Astrocyte of the cerebellum (primary cell): ENCODE data around the gene OR13G1.

Experiments used
- DNase-seq: peaks from one replicate; pipeline ENCODE4 v3.0.0-alpha.2; 2011; ENCODE audit warnings: low read depth
- H3K4me3 ChIP-seq: 2 replicates; pipeline ENCODE4 v1.5.1; 2011; ENCODE audit warnings: mild to moderate bottlenecking, low read depth, low read length, moderate library complexity
- in situ Hi-C: cut with HindIII; loops from 2 replicates; pipeline ENCODE4 v1.10.0; 2017; ENCODE audit warnings: low sequenced_read_pairs
- TF ChIP-seq, protein P1 (sequence below): IDR thresholded peaks from 2 replicates; pipeline ENCODE4 v1.5.1; 2012; ENCODE audit warnings: low read length, low read depth, moderate library complexity, mild to moderate bottlenecking; ENCODE audit errors: missing control alignments

Gene OR13G1

GRCh38 chr1:247680171-247680570 lies 632 bp upstream of the OR13G1 start:
- DNase-seq: no peak
- TF ChIP-seq, protein P1, sequence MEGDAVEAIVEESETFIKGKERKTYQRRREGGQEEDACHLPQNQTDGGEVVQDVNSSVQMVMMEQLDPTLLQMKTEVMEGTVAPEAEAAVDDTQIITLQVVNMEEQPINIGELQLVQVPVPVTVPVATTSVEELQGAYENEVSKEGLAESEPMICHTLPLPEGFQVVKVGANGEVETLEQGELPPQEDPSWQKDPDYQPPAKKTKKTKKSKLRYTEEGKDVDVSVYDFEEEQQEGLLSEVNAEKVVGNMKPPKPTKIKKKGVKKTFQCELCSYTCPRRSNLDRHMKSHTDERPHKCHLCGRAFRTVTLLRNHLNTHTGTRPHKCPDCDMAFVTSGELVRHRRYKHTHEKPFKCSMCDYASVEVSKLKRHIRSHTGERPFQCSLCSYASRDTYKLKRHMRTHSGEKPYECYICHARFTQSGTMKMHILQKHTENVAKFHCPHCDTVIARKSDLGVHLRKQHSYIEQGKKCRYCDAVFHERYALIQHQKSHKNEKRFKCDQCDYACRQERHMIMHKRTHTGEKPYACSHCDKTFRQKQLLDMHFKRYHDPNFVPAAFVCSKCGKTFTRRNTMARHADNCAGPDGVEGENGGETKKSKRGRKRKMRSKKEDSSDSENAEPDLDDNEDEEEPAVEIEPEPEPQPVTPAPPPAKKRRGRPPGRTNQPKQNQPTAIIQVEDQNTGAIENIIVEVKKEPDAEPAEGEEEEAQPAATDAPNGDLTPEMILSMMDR: no peak
- H3K4me3 ChIP-seq: no peak overlapping the region
- in situ Hi-C loops: no loop called here

- no peak for DNase-seq
- TF ChIP-seq, protein P1: no peak
- in situ Hi-C loops: no loop called here
- H3K4me3 ChIP-seq: no peak overlapping the region
These were observed 10.3 kb downstream of the OR13G1 start for GRCh38 chr1:247669225-247669624.

- H3K4me3 ChIP-seq: no peak overlapping the region
- DNase-seq: no peak
- in situ Hi-C loops: no loop called here
- TF ChIP-seq, protein P1: no peak
These were observed 23.2 kb downstream of the OR13G1 start for GRCh38 chr1:247656221-247656875.

GRCh38 chr1:247653040-247653439 lies 26.5 kb downstream of the OR13G1 start:
- TF ChIP-seq, protein P1: no peak
- in situ Hi-C loops: no loop called here
- no peak for DNase-seq
- no peak overlapping the region for H3K4me3 ChIP-seq

DNA sequence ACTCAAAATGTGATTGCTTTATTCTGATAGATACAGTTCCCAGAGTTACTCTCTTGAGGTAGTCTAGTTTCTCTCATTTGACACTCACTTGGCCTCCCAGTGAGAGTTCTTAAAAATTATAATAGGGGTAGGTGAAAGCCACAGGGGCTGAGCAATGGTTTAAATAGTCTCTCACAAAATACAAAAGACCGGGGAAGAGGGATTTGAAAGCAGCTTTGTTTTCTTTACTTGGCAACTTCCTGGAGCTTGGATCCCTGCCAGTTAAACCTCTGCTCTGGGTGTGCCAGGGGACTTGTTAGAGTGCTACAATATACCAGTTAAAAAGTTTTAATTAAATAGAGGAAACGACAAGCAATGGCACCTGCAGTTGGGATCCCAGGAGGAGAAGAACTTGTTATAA lies 31.7 kb downstream of the OR13G1 start:
- TF ChIP-seq, protein P1: no peak
- no peak overlapping the region for H3K4me3 ChIP-seq
- in situ Hi-C loops: no loop called here
- DNase-seq: no peak

GRCh38 chr1:247646867-247647266 lies 32.7 kb downstream of the OR13G1 start:
- no peak overlapping the region for H3K4me3 ChIP-seq
- in situ Hi-C loops: no loop called here

More at GRCh38 chr1:247646867-247647266, 32.7 kb downstream of the OR13G1 start:
- TF ChIP-seq, protein P1: no peak
- DNase-seq: no peak
